ENCODE results near the gene IL1RL2.

IL1RL2 gene

DNA sequence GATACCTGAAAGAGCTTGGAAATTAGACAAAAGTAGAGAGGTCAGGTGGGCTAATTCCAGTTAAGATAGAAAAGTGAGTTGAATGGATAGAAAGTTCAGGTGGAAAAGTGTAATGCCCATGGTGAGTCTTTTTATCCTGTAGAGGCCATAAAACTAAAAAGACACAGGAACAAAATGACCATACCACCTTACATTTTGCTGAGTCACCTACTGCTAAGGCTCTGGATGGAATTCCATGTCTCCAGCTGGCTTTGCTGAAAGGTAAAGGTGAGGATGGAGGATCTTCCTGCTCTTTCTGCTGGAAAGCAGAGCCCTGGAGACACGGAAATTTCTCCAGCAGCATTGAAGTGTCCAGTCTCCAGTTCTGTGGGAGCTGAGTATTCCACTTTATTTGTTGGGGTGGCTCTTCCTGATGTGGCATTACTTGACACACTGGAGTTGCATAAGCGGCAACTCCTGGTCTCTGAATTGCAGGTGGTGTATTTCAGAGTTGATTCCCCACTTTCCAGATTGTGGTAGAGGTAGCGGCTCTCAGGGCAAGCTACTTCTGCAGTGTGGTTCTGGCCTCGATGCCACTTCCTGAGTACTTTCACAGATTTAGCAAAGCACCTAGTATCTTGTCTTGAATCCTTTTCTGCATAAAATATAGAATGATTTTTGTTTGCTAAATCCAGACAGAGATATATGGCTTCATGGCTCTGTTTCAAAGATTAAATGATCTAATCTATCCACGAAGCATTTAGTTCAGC lies 10.7 kb downstream of the IL1RL2 start:
- DNase-seq = peak in 1 of 5 donors; percentile 7

DNA sequence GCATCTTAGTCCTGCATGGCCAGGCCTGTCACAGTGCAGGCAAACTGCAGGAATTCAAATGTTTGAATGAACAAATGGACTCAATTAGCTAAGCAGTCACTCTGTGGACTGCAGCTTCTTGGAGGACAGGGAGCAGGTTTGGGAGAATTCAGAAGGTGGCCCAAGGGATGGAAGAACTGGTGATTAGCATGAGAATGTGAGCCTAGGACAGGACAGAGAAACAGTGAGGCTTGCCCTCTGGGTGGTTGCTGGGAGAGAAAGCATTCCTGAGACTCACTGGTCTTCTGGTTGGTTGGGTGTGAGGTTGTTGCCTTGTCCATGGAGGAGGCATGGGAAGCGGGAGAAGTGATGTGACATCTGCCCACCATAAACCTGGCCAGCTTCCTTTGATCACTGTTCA lies 13.7 kb downstream of the IL1RL2 start:
- DNase-seq = no peak

DNA sequence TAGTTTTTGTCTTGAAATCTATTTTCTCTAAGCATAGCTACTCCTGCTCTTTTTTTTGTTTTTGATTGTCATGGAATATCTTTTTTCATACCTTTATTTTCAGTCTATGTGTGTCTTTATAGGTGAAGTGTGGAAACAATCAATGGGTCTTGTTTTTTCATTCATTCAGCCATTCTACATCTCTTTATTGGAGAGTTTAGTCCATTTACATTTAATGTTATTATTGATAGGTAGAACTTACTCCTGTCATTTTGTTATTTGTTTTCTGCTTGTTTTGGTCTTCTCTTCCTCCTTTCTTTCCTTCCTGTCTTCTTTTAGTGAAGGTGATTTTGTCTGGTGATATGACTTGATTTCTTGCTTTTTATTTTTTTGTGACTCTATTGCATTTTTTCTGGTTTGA lies 17.8 kb downstream of the IL1RL2 start:
- no peak for DNase-seq

DNA sequence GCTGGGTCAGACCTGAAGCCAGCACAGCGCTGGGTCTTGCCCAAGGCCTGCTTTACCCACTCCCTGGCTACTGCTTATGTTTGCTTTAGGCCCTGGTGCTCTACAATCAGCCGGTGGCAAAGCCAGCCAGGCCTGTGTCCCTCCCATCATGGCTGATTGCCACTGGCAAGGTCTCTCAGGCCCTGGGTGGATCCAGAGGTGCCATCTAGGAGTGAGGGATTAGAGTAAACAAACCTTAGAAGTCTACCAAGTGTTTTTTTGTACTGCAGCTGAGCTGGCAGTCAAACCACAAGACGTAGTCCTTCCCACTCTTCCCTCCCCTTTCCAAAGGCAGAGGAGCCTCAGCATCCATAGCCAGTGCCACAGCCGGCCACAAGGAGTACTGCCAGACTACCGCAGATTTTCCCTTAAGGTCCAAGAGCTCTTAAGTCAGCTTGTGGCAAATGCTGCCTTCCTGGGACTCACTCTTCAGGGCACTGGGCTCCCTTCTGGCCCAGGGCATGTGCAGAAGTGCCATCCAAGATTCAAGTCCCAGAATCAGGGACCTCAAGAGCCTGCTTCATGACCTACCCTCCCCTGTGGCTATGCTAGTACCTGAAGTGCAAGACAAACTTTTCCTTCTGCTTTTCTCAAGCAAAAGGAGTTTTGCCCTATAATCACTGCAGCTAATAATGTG lies 20.0 kb downstream of the IL1RL2 start:
- no peak for DNase-seq

DNA sequence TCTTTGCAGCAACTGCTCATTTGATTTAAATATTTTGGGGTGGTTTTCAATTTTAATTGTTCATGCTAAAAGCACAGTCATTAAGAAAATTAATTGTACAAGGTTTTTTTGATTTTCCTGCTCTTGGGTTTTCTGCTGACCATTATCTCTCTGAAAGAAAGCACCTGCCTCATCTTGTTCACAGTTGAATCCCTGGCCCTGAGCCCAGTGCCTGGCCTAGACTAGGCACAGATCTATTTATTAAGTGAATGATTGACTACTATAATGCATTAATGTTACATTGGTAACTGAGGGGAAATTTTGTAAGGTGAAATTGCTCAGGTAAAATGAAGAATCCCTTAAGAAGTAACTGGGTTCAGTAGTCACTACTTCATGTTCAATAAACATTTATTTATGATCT lies 22.0 kb downstream of the IL1RL2 start:
- no peak for DNase-seq

DNA sequence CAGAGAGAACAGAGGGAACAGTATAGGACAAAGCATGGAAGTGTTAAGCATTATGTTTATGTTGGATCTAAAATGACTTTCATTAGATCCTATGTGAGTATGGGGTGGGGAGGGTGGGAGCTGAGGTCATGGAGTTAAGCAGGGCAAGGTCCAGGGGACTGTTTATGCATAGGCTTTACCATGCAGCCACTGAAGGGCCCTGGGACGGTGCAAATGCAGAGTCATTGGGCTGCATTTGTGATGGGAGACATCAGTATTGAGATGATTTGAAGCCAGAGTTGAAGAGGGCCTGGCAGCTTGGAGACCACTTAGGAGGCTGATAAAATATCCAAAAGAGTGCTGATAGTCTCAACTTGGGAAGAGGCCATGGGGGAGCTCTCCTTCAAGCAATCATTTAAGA lies 22.7 kb downstream of the IL1RL2 start:
- DNase-seq = no peak

DNA sequence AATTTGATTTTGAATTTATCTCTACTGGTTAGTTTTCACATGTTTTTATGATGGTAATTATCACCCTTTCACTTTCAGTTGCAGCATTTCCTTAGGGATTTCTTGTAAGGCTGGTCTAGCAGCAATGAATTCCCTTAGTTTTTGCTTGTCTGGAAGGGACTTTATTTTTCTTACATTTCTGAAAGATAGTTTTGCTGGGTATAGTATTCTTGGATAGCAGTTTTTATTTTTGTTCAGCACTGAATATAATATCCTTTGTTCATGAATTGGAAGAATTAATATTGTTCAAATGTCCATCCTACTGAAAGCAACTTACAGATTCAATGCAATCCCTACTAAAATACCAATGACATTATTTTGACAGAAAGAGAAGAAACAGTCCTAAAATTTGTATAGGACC lies 30.2 kb downstream of the IL1RL2 start:
- DNase-seq = no peak

DNA sequence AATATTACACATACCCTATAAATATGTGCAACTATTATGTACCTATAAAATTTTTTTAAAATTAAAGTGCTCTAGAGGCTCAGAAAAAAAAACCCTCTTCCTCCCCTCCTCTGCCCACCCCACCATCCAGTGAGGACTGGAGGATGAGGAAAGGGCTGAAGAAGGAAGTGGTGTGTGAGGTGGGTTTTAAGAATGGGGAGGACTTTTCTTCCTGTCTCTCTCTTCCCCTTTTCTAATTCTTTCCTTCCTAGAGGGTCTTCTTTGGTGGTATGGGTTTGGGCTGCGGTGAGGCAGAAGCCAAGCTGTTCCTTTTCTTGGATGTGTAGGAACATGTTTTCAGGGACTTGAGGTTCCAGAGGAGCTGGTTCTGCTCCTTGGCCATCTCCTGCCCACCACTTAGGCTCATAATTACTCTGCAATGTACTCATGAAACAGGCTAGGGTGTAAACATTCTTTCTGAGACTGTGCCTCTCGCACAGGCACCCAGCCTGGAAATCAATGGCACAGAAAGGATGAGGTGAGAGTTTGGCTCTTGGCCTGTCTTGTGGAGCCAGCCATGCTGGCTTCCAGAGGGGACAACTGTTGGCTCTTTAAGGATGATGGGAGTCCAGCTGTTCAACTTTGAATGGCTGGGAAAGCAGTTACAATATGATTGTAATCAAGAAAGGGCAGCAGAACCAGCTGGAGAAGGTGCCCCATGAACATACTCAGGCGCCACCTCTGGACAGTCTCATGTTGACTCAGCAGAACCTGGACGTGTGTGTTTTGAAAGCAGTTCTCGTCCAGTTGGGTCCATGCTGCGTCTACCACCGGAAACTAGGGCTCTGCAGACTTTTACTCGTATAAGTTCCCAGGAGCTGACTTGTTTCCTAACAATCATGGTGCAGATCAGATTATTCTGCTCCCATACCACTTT lies 38.3 kb downstream of the IL1RL2 start:
- no peak for DNase-seq

DNA sequence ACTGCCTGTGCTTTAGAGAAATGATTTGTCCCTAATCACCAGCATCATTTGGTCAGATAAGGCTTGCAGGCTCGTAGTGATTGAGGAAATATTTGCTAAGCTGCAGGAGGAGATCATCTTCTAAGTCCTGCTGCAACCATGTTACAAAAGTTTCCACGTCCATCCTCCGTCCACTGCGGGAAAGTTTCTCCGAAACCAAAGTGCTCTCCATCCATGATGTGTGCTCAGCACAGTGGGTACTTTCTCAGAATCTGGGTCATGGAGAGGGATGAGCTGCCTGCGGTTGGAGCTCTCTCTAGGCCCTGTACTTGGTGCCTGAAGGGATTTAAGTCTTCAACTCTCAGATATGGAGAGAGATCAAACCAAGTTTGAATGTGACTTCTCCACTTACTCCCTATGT lies 39.3 kb downstream of the IL1RL2 start:
- no peak for DNase-seq

DNA sequence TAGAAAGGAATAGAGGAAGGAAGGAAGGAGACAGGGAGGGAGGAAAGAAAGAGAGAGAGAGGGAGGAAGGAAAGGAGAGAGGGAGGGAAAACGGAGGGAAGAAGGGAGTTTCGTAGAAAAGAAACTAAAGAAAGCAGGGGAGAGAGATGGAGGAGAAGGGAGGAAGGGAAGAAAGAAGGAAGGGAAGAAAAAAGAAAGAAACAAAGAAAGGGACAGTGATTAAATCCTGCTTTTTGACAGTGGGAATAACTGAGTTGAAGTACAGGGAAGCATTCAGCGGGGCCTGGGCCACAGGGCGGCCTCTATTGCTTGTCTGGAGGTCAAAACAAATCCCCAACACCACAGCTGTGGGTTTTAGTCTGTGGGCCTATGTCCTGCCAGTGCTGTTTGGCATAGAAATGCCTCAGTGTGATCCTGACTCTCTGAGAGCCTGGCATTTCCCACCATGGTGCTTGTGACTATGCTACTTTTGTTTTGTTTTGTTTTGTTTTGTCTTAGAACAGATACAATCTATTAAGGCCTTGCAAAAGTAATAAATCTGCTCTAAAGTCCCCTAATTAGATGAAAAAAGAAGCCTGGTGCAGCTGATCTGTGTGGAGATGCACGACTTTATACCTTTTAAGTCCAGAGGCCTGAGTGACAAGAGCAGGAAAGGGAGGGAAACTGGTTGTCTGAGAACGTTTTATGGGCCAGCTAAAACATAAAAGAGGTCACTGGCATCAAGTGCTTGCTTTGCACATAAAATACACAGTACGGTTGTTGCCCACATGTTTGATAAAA lies 40.0 kb downstream of the IL1RL2 start:
- DNase-seq = no peak

DNA sequence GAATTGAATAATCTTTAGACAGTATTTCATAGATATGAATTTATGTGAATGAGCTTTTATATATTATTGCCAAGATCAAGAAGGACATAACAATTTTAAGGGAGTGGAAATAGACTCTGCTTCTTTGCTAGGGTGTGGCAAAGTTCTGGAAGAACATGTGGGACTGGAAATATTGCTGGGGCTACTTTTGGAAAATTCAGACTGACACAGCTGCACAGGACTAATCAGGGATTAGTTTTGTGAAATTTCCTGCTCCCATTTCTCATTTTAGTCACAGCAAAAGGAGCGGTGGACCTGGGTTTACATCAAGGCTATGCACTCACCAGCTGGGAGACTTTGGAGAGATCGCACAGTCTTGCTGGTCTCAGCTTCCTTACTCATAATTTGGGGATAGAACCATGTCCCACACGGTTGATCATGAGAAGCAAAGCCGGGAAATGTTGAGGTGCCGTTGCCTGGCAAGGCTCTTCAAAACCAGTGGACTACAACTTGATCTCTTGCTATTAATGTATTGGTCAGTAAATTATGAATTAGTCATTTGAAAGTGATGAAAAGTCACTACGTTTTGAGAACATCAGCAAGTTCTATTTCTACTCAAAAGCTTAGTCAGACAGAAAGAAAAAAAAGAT lies 42.4 kb downstream of the IL1RL2 start:
- no peak for DNase-seq

DNA sequence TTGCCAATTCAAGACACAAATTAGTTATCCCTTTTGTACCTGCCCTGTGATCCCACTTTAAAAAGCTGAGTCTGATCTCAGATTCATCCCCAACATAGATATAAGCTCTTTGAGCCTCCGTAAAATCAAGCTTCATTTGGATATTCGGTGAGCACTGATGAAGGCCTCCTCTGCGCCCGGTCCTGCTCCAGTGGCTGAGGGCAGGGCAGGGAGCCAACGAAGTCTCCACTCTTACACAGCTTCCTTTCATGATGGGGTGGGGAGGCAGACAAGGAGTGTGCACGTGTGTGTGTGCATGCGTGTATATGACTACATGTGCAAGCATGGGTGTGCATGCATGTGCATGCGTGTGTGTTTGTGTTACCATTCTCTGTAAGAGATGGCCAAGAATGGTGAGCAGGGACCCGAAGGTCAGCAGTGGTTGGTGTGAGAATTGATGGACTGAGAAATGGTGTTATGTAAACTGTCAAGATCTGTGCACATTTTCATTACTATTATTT lies 43.6 kb downstream of the IL1RL2 start:
- DNase-seq = no peak

DNA sequence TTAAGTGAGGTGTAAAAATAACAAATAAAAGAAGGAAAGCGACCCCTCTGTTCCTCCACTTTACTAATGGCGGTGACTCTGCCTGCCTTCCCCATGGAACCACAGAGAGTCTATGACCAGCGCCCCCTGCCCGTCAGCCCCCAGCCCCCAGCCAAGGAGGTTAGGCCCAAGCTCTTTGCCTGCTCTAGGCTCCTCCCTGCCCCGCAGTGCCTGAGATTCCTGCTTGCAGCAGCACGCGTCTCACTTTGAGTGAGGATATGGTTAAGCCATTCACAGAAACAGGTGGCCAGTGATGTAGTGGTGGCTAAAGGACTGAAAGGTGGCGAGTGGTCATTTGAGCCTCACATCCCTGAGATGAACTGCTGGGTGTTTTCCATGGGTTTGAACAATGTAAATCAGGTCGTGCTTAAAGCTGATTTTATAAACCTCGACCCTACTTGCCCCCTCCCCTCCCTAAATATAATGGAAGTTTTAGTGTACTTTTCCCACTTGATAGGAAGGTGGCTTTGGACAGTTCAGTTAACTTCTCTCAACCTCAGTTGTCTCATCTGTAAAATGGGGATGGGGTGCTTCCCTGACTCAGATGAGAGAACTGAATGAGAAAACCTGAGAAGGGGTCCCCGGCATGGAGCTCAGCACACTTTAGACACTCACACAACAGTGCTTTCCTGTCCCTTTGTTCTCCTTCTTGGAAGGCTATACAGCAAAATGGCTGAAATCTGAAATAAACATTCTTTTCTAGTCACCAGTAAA lies 46.5 kb downstream of the IL1RL2 start:
- no peak for DNase-seq

DNA sequence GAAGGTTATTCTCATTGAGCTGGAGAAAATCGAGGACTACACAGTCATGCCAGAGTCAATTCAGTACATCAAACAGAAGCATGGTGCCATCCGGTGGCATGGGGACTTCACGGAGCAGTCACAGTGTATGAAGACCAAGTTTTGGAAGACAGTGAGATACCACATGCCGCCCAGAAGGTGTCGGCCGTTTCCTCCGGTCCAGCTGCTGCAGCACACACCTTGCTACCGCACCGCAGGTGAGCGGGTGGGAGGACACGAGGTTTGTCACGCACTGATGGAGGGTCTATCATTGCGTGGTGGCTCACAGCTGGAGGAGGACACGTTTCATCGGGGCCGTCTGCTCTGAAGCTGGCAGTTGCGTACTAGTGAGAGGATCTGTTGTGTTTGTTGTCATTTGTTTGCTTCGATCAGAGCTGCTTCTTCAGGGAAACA lies 48.2 kb downstream of the IL1RL2 start:
- no peak for DNase-seq

DNA sequence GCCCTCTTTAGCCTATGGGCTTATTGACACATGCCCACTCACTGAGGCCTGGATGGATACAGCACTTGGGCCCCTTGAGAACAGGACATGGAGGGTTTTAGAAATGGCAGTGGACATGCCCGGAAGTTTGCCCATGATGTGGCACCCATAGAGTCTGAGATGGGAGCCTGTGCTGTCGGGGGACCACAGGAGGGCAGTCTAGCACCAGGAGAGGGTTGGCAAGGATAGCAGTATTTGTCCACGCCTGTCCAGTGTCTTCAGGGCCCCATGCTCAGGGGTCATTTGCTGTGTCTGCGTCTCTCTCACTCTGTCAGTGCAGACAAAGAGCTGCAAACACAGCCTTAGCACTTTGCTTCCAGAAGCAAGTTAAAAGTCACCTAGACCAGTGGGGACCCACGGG lies 48.7 kb downstream of the IL1RL2 start:
- DNase-seq = no peak

DNA sequence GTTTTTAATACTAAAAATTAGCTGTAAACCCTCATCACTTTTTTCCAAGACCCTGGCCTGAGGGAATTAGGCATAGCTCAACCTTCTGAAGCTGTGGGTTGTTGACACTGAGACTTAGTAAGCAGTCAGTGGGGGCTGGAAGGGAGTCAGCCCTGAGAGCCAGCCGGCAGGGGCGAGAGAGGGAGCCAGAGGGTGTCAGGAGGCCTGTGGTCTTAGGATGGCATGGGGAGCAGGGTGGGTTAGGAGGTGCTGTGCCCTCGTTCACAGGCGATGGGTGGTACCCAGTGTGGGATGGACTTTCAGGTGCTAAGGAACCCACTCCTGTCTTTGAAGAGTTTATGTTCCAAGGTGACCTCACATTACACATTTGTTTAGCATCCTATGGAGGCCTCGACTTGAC lies 49.3 kb downstream of the IL1RL2 start:
- no peak for DNase-seq

DNA sequence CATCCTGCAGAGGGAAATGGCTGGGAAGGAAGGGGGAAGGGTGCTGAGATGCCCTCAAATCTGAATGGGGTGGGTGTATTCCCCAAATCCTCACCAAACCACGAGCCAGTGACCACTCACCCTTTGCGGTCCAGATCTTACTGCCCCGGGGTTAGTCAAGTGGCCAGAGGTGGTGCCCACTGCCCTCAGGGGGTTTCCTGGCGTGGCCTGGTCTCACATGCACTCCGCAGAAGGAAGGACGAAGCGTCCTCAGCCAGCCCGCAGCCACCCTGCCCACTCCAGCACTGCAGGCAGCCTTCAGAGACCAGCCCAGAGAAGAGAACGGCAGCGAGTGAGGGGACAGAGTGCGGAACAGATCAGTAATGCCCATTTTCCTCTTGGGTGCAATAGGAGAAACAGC lies 50.4 kb downstream of the IL1RL2 start:
- no peak for DNase-seq

DNA sequence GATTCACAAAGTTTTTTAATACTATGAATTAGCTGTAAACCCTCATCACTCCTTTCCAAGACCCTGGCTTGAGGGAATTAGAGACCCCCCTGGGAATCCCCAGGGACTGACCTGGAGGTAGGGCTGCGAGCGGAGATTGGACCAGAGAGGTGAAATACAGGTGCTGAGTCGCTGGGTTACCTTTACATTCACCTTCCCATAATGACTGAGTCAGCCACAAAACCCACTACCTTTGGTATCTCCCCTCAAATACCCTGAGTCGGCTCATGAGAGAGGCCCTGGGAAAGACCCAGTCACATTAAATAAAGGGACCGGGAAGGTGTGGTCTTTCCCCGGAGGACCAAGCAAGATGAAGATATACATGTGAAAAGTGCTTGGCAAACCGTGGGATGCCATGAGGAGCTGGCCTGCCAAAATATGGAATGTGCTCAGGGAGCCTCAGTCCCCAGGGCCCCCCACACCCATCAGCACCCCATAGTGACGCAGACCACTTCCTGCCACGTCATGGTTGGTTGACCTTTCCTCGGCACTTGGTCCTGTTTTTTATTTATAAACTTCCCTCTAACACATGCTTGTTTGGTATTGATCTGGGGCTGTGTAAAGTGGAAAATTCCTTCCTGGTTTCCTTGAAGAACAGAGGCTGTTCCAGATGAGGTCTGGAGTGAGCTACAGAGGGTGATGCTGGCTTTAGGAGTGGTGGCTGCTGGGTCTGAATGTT lies 51.4 kb downstream of the IL1RL2 start:
- no peak for DNase-seq

DNA sequence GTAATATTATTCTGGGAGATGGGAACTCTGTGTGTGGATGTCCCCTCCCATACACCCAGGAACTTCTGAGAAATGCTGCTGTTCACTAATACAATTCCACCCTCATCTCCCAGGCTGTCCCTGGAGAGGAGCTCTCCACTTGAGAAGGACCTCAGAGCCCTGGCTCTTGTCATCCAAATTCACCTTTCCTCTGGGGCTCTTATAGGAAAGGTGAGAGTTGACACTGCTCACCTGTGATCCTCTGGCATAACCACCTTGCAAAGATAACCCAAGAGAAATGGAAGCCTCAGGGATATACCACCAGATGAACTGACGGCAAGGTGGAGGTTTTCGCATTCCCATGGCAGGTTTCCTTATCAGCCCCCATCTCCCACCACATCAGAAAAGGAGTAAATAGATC lies 52.0 kb downstream of the IL1RL2 start:
- no peak for DNase-seq

DNA sequence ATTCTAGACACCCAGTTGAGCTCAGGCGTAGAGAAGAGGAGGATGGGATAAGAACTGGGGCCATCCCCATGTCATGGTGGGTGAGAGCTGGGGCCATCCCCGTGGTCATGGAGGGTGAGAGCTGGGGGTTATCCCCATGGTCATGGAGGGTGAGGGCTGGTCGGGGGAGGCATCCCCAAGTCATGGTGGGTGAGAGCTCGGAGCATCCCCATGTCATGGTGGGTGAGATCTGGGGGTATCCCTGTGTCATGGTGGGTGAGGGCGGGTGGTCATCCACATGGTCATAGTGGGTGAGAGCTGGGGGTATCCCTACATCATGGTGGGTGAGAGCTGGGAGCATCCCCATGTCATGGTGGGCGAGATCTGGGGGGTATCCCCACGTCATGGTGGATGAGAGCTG lies 52.5 kb downstream of the IL1RL2 start:
- no peak for DNase-seq
